IMR-90 (cell line): Measurements from ENCODE around the gene USP6NL. TPM values are rescaled to one million over a fixed set of nuclear protein-coding genes. Genes with fewer than 3 reads are reported as not detected.

ENCODE experiments used
- ATAC-seq: fragments of 200-7000 bp; cut with Tn5 transposase; 2 replicates; pipeline ENCODE4 v1.9.1; 2020; ENCODE audit warnings: low read depth, mild to moderate bottlenecking, moderate library complexity
- BruUV-seq: library from RNA; stranded (reverse); fragments of 400-500 nt; replicated peaks from 2 replicates; lab custom pipeline; 2021; lab: Mats Ljungman, UMichigan
- CTCF ChIA-PET: fragments of 300-600 bp; formaldehyde crosslinking; extraction: SDS; loops from one replicate; lab custom pipeline; 2021; ENCODE audit warnings: antibody characterized with exemption; lab: Yijun Ruan, JAX
- POLR2A ChIA-PET: fragments of 300-600 bp; sonication (Branson Sonifier 250); formaldehyde crosslinking; loops from one replicate; lab custom pipeline; 2022; ENCODE audit warnings: antibody characterized with exemption; ENCODE audit not compliant: unreplicated experiment; lab: Charles Lee
- DNase-seq: peaks from one replicate; pipeline ENCODE4 v3.0.0; 2013
- H2AFZ ChIP-seq: replicated peaks from 2 replicates; pipeline ENCODE3; 2013; ENCODE audit warnings: low read length, mild to moderate bottlenecking; ENCODE audit not compliant: poor library complexity
- H2AK5ac ChIP-seq: 2 replicates; pipeline ENCODE4 v1.6.1; 2013; ENCODE audit warnings: low read depth, low read length, inconsistent platforms
- H2AK9ac ChIP-seq: replicated peaks from 2 replicates; pipeline ENCODE3; 2013; ENCODE audit warnings: mild to moderate bottlenecking, low read depth, low read length, moderate library complexity; ENCODE audit not compliant: poor library complexity
- H2BK120ac ChIP-seq: 2 replicates; pipeline ENCODE4 v1.6.1; 2013; ENCODE audit warnings: low read depth, low read length, inconsistent platforms
- H2BK15ac ChIP-seq: 3 replicates; pipeline ENCODE4 v1.6.1; 2013; ENCODE audit warnings: low read depth, low read length, inconsistent platforms
- H2BK20ac ChIP-seq: 2 replicates; pipeline ENCODE4 v1.6.1; 2013; ENCODE audit warnings: low read depth, mild to moderate bottlenecking, inconsistent platforms, low read length, moderate library complexity
- H2BK5ac ChIP-seq: 2 replicates; pipeline ENCODE4 v1.6.1; 2013; ENCODE audit warnings: mild to moderate bottlenecking, low read depth, low read length, inconsistent platforms; ENCODE audit not compliant: poor library complexity, severe bottlenecking
- H3K14ac ChIP-seq: replicated peaks from 2 replicates; pipeline ENCODE4 v1.6.1; 2013; ENCODE audit warnings: low read depth, low read length, inconsistent platforms
- H3K18ac ChIP-seq: 2 replicates; pipeline ENCODE4 v1.6.1; 2013; ENCODE audit warnings: low read depth, low read length, control low read depth
- H3K23ac ChIP-seq: 2 replicates; pipeline ENCODE4 v1.6.1; 2013; ENCODE audit warnings: low read depth, low read length, inconsistent platforms
- H3K27ac ChIP-seq: 2 replicates; pipeline ENCODE4 v1.5.1; 2013; ENCODE audit warnings: mild to moderate bottlenecking, control low read depth, low read length; ENCODE audit not compliant: insufficient read depth
- H3K27me3 ChIP-seq: 2 replicates; pipeline ENCODE4 v1.6.1; 2013; ENCODE audit warnings: low read length; ENCODE audit not compliant: control insufficient read depth, insufficient read depth
- H3K36me3 ChIP-seq: 2 replicates; pipeline ENCODE4 v1.6.1; 2013; ENCODE audit warnings: low read length, mixed read lengths; ENCODE audit not compliant: control insufficient read depth, insufficient read depth
- H3K4ac ChIP-seq: 2 replicates; pipeline ENCODE4 v1.6.1; 2013; ENCODE audit warnings: low read depth, low read length, inconsistent platforms
- H3K4me1 ChIP-seq: 2 replicates; pipeline ENCODE4 v1.6.1; 2013; ENCODE audit warnings: low read length, mixed read lengths; ENCODE audit not compliant: control insufficient read depth, insufficient read depth
- H3K4me2 ChIP-seq: 2 replicates; pipeline ENCODE4 v1.6.1; 2013; ENCODE audit warnings: low read depth, mild to moderate bottlenecking, control low read depth, low read length, moderate library complexity
- H3K4me3 ChIP-seq: 2 replicates; pipeline ENCODE4 v1.5.1; 2013; ENCODE audit warnings: low read depth, mild to moderate bottlenecking, control low read depth, low read length, moderate library complexity; ENCODE audit not compliant: insufficient read depth
- H3K56ac ChIP-seq: 2 replicates; pipeline ENCODE4 v1.6.1; 2013; ENCODE audit warnings: low read length, inconsistent platforms; ENCODE audit not compliant: insufficient read depth; ENCODE audit errors: extremely low read depth
- H3K79me1 ChIP-seq, 2 experiments: 2 replicates each; pipeline ENCODE4 v1.6.1; 2013; ENCODE audit warnings: low read length in 2 of 2, inconsistent platforms in 1 of 2, low read depth in 1 of 2
- H3K9ac ChIP-seq: 2 replicates; pipeline ENCODE4 v1.6.1; 2013; ENCODE audit warnings: low read depth, low read length, control low read depth
- H3K9me1 ChIP-seq: 2 replicates; pipeline ENCODE4 v1.6.1; 2013; ENCODE audit warnings: low read length, inconsistent platforms; ENCODE audit not compliant: insufficient read depth
- H3K9me3 ChIP-seq: 2 replicates; pipeline ENCODE4 v1.6.1; 2013; ENCODE audit warnings: low read length; ENCODE audit not compliant: control insufficient read depth, insufficient read depth
- H4K20me1 ChIP-seq: 2 replicates; pipeline ENCODE4 v1.6.1; 2013; ENCODE audit warnings: low read length, inconsistent platforms; ENCODE audit not compliant: insufficient read depth
- H4K5ac ChIP-seq: 2 replicates; pipeline ENCODE4 v1.6.1; 2013; ENCODE audit warnings: mild to moderate bottlenecking, low read depth, low read length, control low read depth
- H4K8ac ChIP-seq, 2 experiments: 2 replicates each; pipeline ENCODE4 v1.6.1; 2013; ENCODE audit warnings: low read depth in 2 of 2, low read length in 2 of 2, control low read depth in 1 of 2, inconsistent platforms in 1 of 2
- H4K91ac ChIP-seq: 2 replicates; pipeline ENCODE4 v1.6.1; 2013; ENCODE audit warnings: low read depth, low read length, inconsistent platforms; ENCODE audit not compliant: insufficient read depth
- BHLHE40 ChIP-seq: fragments of 150-350 bp; IDR thresholded peaks from 2 replicates; pipeline ENCODE4 v1.6.1; 2016; ENCODE audit warnings: mild to moderate bottlenecking, low read depth, low read length
- CEBPB ChIP-seq: IDR thresholded peaks from 2 replicates; pipeline ENCODE4 v1.6.1; 2012; ENCODE audit warnings: low read depth, low read length, improper control_type of control experiment
- CHD1 ChIP-seq: IDR thresholded peaks from 2 replicates; pipeline ENCODE4 v1.6.1; 2012; ENCODE audit warnings: low read depth, low read length, improper control_type of control experiment
- MAFK ChIP-seq: IDR thresholded peaks from 2 replicates; pipeline ENCODE4 v1.6.1; 2012; ENCODE audit warnings: low read depth, low read length, improper control_type of control experiment
- MAZ ChIP-seq: IDR thresholded peaks from 2 replicates; pipeline ENCODE4 v1.6.1; 2012; ENCODE audit warnings: low read depth, mild to moderate bottlenecking, low read length, improper control_type of control experiment, moderate library complexity, borderline replicate concordance
- MXI1 ChIP-seq: IDR thresholded peaks from 2 replicates; pipeline ENCODE4 v1.6.1; 2012; ENCODE audit warnings: low read depth, mild to moderate bottlenecking, low read length, moderate library complexity, borderline replicate concordance
- NFE2L2 ChIP-seq: fragments of 150-350 bp; IDR thresholded peaks from 2 replicates; pipeline ENCODE4 v1.6.1; 2016; ENCODE audit warnings: low read depth, mild to moderate bottlenecking, low read length
- POLR2A ChIP-seq: IDR thresholded peaks from 2 replicates; pipeline ENCODE4 v1.6.1; 2012; ENCODE audit warnings: mild to moderate bottlenecking, low read depth, low read length
- RAD21 ChIP-seq: IDR thresholded peaks from 2 replicates; pipeline ENCODE4 v1.6.1; 2012; ENCODE audit warnings: low read length, improper control_type of control experiment
- RCOR1 ChIP-seq: IDR thresholded peaks from 2 replicates; pipeline ENCODE4 v1.6.1; 2012; ENCODE audit warnings: mild to moderate bottlenecking, low read length, improper control_type of control experiment; ENCODE audit not compliant: insufficient replicate concordance
- RFX5 ChIP-seq: IDR thresholded peaks from 2 replicates; pipeline ENCODE4 v1.8.0; 2012; ENCODE audit warnings: low read depth, mild to moderate bottlenecking, low read length, moderate library complexity
- WGBS, 2 experiments: methylation state at CpG; one replicate each; pipeline versions ENCODE4 v1.1.5 to v1.1.7; 2013; ENCODE audit warnings: missing lambda C conversion rate in 2 of 2; ENCODE audit not compliant: insufficient read length in 1 of 2; ENCODE audit errors: extremely low coverage in 2 of 2; 5-methylcytosine and 5-hydroxymethylcytosine counted together
- dilution Hi-C: fragments of 300-500 bp; cut with HindIII; formaldehyde crosslinking; loops from one replicate; pipeline ENCODE4 v1.14.3; 2018; ENCODE audit warnings: low sequenced_read_pairs; ENCODE audit not compliant: unreplicated experiment
- in situ Hi-C: fragments of 300-500 bp; cut with MboI; formaldehyde crosslinking; loops from 3 replicates; pipeline ENCODE4 v1.14.3; 2019; ENCODE audit warnings: low sequenced_read_pairs, inconsistent platforms, mixed read lengths
- intact Hi-C: fragments of 100-400 bp; cut with micrococcal nuclease; formaldehyde crosslinking; loops from 2 replicates; pipeline ENCODE4 v1.10.0; 2022
- polyA plus RNA-seq, 3 experiments: library from polyadenylated mRNA; depleted of rRNA; stranded (reverse); fragments of >200 nt; gene quantifications; 2 replicates each; pipeline ENCODE4 v1.2.3, GENCODE V29; 2012; ENCODE audit warnings: low replicate concordance in 1 of 3
- total RNA-seq: library from RNA; depleted of rRNA; stranded (reverse); fragments of >200 nt; gene quantifications from 2 replicates; pipeline ENCODE4 v1.2.3, GENCODE V29; 2012
- TF ChIP-seq, protein P1 (sequence below): conservative IDR thresholded peaks from 2 replicates; pipeline ENCODE4 v1.5.1; 2012; ENCODE audit warnings: mild to moderate bottlenecking, low read depth, low read length, improper control_type of control experiment

USP6NL gene
- total and polyA plus RNA-seq, 2 of the 4 experiments (the other 2 are of a cell fraction), result 7.8 to 9.1 TPM

DNA sequence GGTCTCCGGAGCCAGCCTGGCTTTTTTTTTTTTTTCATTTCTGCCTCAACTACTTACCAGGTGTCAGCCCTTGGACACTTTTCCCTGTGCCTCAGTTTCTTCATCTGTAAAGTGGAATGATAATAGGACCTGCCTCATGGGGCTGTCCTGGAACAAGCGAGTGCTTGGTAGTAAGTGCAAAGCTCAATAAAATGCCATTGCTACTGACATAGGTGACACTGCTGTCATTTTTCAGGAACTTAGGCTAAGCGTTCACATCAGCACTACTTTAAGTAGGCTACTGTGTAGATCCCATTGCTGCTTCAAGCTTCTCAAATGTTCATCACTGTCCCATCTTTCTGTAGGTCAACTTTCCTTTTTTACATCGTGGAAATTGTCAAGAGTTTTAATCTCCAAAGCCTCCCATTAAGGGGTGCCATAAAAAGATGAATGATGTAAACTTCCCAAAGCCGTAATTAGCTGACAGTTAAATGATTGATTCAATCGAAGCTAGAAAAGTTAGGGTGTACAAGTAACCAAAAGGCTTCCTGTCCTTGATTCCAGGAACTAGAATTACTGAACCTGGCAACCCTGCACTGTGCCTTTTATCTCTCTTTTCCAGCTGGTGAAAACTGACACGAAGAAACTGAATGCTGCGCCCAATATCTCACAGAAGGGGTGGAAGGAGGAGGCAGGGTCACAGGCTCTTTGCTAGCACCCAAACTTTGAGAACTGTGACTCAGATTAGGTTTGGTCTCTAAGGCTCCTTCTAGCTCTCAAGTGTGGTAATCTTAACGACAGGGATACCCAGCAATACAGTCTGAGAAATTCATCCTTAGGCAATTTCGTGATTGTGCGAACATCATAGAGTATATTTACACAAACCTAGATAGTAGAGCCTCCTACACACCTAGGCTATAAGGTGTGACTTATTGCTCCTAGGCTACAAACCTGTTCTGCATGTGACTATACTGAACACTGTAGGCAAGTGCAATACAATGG, 861 bp upstream of the USP6NL start:
- CTCF ChIA-PET, result no interaction called here
- dilution Hi-C loops, result no loop called here

More for the DNA sequence above, 861 bp upstream of the USP6NL start:
- peak overlapping the region; percentile 74; the same call in 1 of the 2 replicates for H4K5ac ChIP-seq
- H2BK20ac ChIP-seq, result no peak overlapping the region
- no peak for DNase-seq
- peak overlapping the region; percentile 94 for H3K4me2 ChIP-seq
- no peak overlapping the region for H2AK5ac ChIP-seq
- peaks cover 3% of the 10 kb centered on the region; the same call in 1 of the 2 replicates for H4K20me1 ChIP-seq
- no peak overlapping the region for H2BK5ac ChIP-seq
- in situ Hi-C loops (no loop called here), intact Hi-C loops (loop anchor here (5.0 kb wide), 2 partner anchors 95 to 115 kb away; no protein-coding TSS in a partner anchor)
- peak overlapping the region; percentile 73 to 97 for H4K8ac ChIP-seq
- H3K27me3 ChIP-seq, result no peaks in the 10 kb centered on the region
- H2BK15ac ChIP-seq, result no peak overlapping the region
- H3K9me1 ChIP-seq, result no peaks in the 10 kb centered on the region
- H3K56ac ChIP-seq, result no peak overlapping the region
- H3K9me3 ChIP-seq, result no peaks in the 10 kb centered on the region
- peak overlapping the region; percentile 25 for H2AK9ac ChIP-seq
- no peak overlapping the region for H2BK120ac ChIP-seq
- H3K79me1 ChIP-seq, result peaks cover 13 to 27% of the 10 kb centered on the region in 2 experiments
- H3K27ac ChIP-seq, result no peak overlapping the region; the same call in 1 of the 2 replicates
- peak overlapping the region; percentile 67 for H3K23ac ChIP-seq
- no peak for ATAC-seq
- POLR2A ChIA-PET, result no interaction called here
- peak overlapping the region; percentile 87 for H3K4me3 ChIP-seq
- H3K36me3 ChIP-seq, result no peaks in the 10 kb centered on the region
- peak overlapping the region; percentile 97 for H2AFZ ChIP-seq
- no peak overlapping the region for H3K14ac ChIP-seq
- H4K91ac ChIP-seq, result peak overlapping the region; percentile 62; the same call in 1 of the 2 replicates
- H3K4me1 ChIP-seq, result peaks cover 4% of the 10 kb centered on the region
- TF ChIP-seq MXI1, result no peak
- no peak for TF ChIP-seq NFE2L2
- TF ChIP-seq RCOR1, result no peak
- TF ChIP-seq BHLHE40, result no peak
- no peak for TF ChIP-seq CEBPB
- TF ChIP-seq, protein P1, sequence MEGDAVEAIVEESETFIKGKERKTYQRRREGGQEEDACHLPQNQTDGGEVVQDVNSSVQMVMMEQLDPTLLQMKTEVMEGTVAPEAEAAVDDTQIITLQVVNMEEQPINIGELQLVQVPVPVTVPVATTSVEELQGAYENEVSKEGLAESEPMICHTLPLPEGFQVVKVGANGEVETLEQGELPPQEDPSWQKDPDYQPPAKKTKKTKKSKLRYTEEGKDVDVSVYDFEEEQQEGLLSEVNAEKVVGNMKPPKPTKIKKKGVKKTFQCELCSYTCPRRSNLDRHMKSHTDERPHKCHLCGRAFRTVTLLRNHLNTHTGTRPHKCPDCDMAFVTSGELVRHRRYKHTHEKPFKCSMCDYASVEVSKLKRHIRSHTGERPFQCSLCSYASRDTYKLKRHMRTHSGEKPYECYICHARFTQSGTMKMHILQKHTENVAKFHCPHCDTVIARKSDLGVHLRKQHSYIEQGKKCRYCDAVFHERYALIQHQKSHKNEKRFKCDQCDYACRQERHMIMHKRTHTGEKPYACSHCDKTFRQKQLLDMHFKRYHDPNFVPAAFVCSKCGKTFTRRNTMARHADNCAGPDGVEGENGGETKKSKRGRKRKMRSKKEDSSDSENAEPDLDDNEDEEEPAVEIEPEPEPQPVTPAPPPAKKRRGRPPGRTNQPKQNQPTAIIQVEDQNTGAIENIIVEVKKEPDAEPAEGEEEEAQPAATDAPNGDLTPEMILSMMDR, result no peak
- TF ChIP-seq MAFK, result no peak
- TF ChIP-seq RFX5, result no peak
- TF ChIP-seq POLR2A, result no peak
- TF ChIP-seq MAZ, result no peak
- TF ChIP-seq RAD21, result no peak
- no peak for TF ChIP-seq CHD1
- no peak overlapping the region; the same call in 1 of the 2 replicates for H3K18ac ChIP-seq
- BruUV-seq, result no TSS peak
- WGBS, 2 experiments, result 17% methylated on average over 1 of the region's 11 CpGs; no CpG with 5 or more reads in 1 of the 2 experiments
- H3K4ac ChIP-seq, result peak overlapping the region; percentile 30; the same call in 1 of the 2 replicates
- peak overlapping the region; percentile 64; the same call in 1 of the 2 replicates for H3K9ac ChIP-seq
